Neural cell (in vitro differentiated cells): Measurements from ENCODE around the gene OR52N4. TPM values are rescaled to one million over a fixed set of nuclear protein-coding genes. Genes with fewer than 3 reads are reported as not detected.

ENCODE experiments used
- H2AFZ ChIP-seq: fragments of 200-600, 300-800 bp; sonication (generic), shearing (Covaris generic); 2 replicates; pipeline ENCODE4 v1.6.0; 2014; ENCODE audit warnings: low read depth, mild to moderate bottlenecking, antibody characterized with exemption, low read length, moderate library complexity
- H3F3A ChIP-seq: fragments of 200-600 bp; shearing (Covaris generic); 2 replicates; pipeline ENCODE4 v1.6.1; 2016; ENCODE audit warnings: mild to moderate bottlenecking, moderate library complexity, mixed read lengths, antibody characterized with exemption, low read length; ENCODE audit not compliant: insufficient read depth, poor library complexity, severe bottlenecking
- H3K27ac ChIP-seq: fragments of 200-600, 300-800 bp; sonication (generic), shearing (Covaris generic); 2 replicates; pipeline ENCODE4 v1.5.1; 2014; ENCODE audit warnings: mild to moderate bottlenecking, low read length, moderate library complexity
- H3K27me3 ChIP-seq: fragments of 300-800, 200-600 bp; sonication (generic), shearing (Covaris generic); 2 replicates; pipeline ENCODE4 v1.6.0; 2014; ENCODE audit warnings: mild to moderate bottlenecking, low read depth, low read length, moderate library complexity; ENCODE audit not compliant: insufficient read depth
- H3K36me3 ChIP-seq: fragments of 300-800, 200-600 bp; sonication (generic), shearing (Covaris generic); 2 replicates; pipeline ENCODE4 v1.5.1; 2014; ENCODE audit warnings: mild to moderate bottlenecking, antibody characterized with exemption, low read length, moderate library complexity; ENCODE audit not compliant: insufficient read depth
- H3K4me2 ChIP-seq: fragments of 300-800, 200-600 bp; sonication (generic), shearing (Covaris generic); 2 replicates; pipeline ENCODE4 v1.6.0; 2014; ENCODE audit warnings: mild to moderate bottlenecking, low read length
- H3K4me3 ChIP-seq: fragments of 300-800, 200-600 bp; sonication (generic), shearing (Covaris generic); 2 replicates; pipeline ENCODE4 v1.5.1; 2014; ENCODE audit warnings: mild to moderate bottlenecking, low read length, moderate library complexity
- H3K79me2 ChIP-seq: fragments of 200-600 bp; shearing (Covaris generic); replicated peaks from 2 replicates; pipeline ENCODE4 v1.6.0; 2014; ENCODE audit warnings: mild to moderate bottlenecking, low read length, moderate library complexity; ENCODE audit not compliant: insufficient read depth
- H3K9ac ChIP-seq: fragments of 300-800, 200-600 bp; sonication (generic), shearing (Covaris generic); 2 replicates; pipeline ENCODE4 v1.6.1; 2016; ENCODE audit warnings: mild to moderate bottlenecking, low read length, mixed read lengths
- H3K9me2 ChIP-seq: fragments of 200-600 bp; shearing (Covaris generic); 2 replicates; pipeline ENCODE4 v1.6.1; 2016; ENCODE audit warnings: mild to moderate bottlenecking, low read length, mixed read lengths; ENCODE audit not compliant: insufficient read depth
- H3K9me3 ChIP-seq: fragments of 200-600, 300-800 bp; sonication (generic), shearing (Covaris generic); 2 replicates; pipeline ENCODE4 v1.6.1; 2016; ENCODE audit warnings: mild to moderate bottlenecking, mixed run types, low read length, moderate library complexity, mixed read lengths
- H4K20me1 ChIP-seq: fragments of 200-600 bp; shearing (Covaris generic); 2 replicates; pipeline ENCODE4 v1.6.1; 2016; ENCODE audit warnings: mild to moderate bottlenecking, mixed run types; ENCODE audit not compliant: insufficient read depth
- CTCF ChIP-seq: fragments of 450-650 bp; IDR thresholded peaks from 2 replicates; pipeline ENCODE4 v1.5.1; 2014; ENCODE audit warnings: antibody characterized with exemption, mild to moderate bottlenecking, moderate library complexity; ENCODE audit not compliant: poor library complexity, severe bottlenecking
- EP300 ChIP-seq: fragments of 450-650 bp; conservative IDR thresholded peaks from 2 replicates; pipeline ENCODE4 v1.6.1; 2014; ENCODE audit warnings: antibody characterized with exemption, mild to moderate bottlenecking, moderate library complexity; ENCODE audit not compliant: poor library complexity, severe bottlenecking
- EZH2 ChIP-seq: fragments of 200-600, 300-800 bp; shearing (Covaris generic), sonication (generic); IDR thresholded peaks from 2 replicates; pipeline ENCODE4 v1.6.1; 2014; ENCODE audit warnings: antibody characterized with exemption, low read length, borderline replicate concordance, mild to moderate bottlenecking; ENCODE audit not compliant: insufficient read depth, poor library complexity, severe bottlenecking
- MXI1 ChIP-seq: fragments of 450-650 bp; conservative IDR thresholded peaks from 2 replicates; pipeline ENCODE4 v1.6.1; 2014; ENCODE audit warnings: antibody characterized with exemption, mild to moderate bottlenecking; ENCODE audit not compliant: poor library complexity, severe bottlenecking
- POLR2AphosphoS5 ChIP-seq: IDR thresholded peaks from 2 replicates; pipeline ENCODE4 v1.6.1; 2012
- RAD21 ChIP-seq: fragments of 450-650 bp; conservative IDR thresholded peaks from 2 replicates; pipeline ENCODE4 v1.6.1; 2014; ENCODE audit warnings: antibody characterized with exemption, mild to moderate bottlenecking, moderate library complexity
- REST ChIP-seq: IDR thresholded peaks from 2 replicates; pipeline ENCODE4 v1.6.1; 2012; ENCODE audit warnings: borderline replicate concordance
- SMC3 ChIP-seq: fragments of 450-650 bp; conservative IDR thresholded peaks from 2 replicates; pipeline ENCODE4 v1.6.1; 2014; ENCODE audit warnings: antibody characterized with exemption, mild to moderate bottlenecking, moderate library complexity; ENCODE audit not compliant: poor library complexity
- TAF1 ChIP-seq: IDR thresholded peaks from 2 replicates; pipeline ENCODE4 v1.6.1; 2012; ENCODE audit warnings: low read depth
- polyA plus RNA-seq: library from polyadenylated mRNA; depleted of rRNA; stranded (reverse); fragments of >200 nt; gene quantifications from 2 replicates; pipeline ENCODE4 v1.2.3, GENCODE V29; 2014

Gene OR52N4
- polyA plus RNA-seq, 1 donor from 2014 or later, result not detected

- Histone ChIP-seq H3K4me2 (no peak overlapping the region), H3K9ac (no peak overlapping the region), H3K36me3 (no peaks in the 10 kb centered on the region), H3K27me3 (no peaks in the 10 kb centered on the region), H3K4me3 (no peak overlapping the region), H3K9me3 (no peaks in the 10 kb centered on the region), H3K27ac (no peak overlapping the region), H2AFZ (no peak overlapping the region), H3K9me2 (no peaks in the 10 kb centered on the region), H3F3A (no peaks in the 10 kb centered on the region), H3K79me2 (no peaks in the 10 kb centered on the region), H4K20me1 (no peaks in the 10 kb centered on the region)
- TF ChIP-seq MXI1 (no peak), SMC3 (no peak), RAD21 (no peak), EP300 (no peak), REST (no peak), CTCF (no peak), TAF1 (no peak), POLR2AphosphoS5 (no peak), EZH2 (no peak)
Observed at GRCh38 chr11:5767056-5767455, 13.0 kb downstream of the OR52N4 start.

GRCh38 chr11:5783255-5783654 lies 29.2 kb downstream of the OR52N4 start, which contains the start of gene OR52N5:
OR52N5 (minus strand) TSS chr11:5783355; CDS start chr11:5778634, 4,721 bp downstream.
- no peak within 1 kb of the TSS for H2AFZ ChIP-seq
- H3K36me3 ChIP-seq, result no peaks in the 10 kb centered on the region
- H4K20me1 ChIP-seq, result no peaks in the 10 kb centered on the region
- no peak within 1 kb of the TSS for H3K4me2 ChIP-seq
- H3K27me3 ChIP-seq, result no peaks in the 10 kb centered on the region
- H3K9me3 ChIP-seq, result no peaks in the 10 kb centered on the region
- H3K4me3 ChIP-seq, result no peak within 1 kb of the TSS
- no peaks in the 10 kb centered on the region for H3F3A ChIP-seq
- no peak within 1 kb of the TSS for H3K27ac ChIP-seq
- no peak for TF ChIP-seq SMC3
- TF ChIP-seq RAD21, result no peak
- TF ChIP-seq EZH2, result no peak
- TF ChIP-seq REST, result no peak
- no peak for TF ChIP-seq CTCF
- TF ChIP-seq EP300, result no peak
- no peak for TF ChIP-seq MXI1
- no peak for TF ChIP-seq TAF1
- TF ChIP-seq POLR2AphosphoS5, result no peak
- no peaks in the 10 kb centered on the region for H3K9me2 ChIP-seq
- H3K9ac ChIP-seq, result no peak within 1 kb of the TSS
- no peaks in the 10 kb centered on the region for H3K79me2 ChIP-seq
